A549 (cell line): ENCODE measurements around the gene TBL1Y. TPM values are rescaled to one million over a fixed set of nuclear protein-coding genes. Genes with fewer than 3 reads are reported as not detected.
"Not testable (repeated sequence)": the region's sequence is repeated elsewhere in the genome, so short reads cannot be mapped to it uniquely, and the experiment has no call there.

ENCODE experiments used
- ATAC-seq, 2 experiments: fragments of 200-7000 bp in 1 of 2; fragments of >200 bp in 1 of 2; cut with Nextera tagmentation in 1 of 2; cut with Tn5 transposase in 1 of 2; 3 replicates each; pipeline versions ENCODE4 v1.8.0 to v1.9.1; 2018 to 2020; ENCODE audit warnings: mild to moderate bottlenecking in 1 of 2, moderate library complexity in 1 of 2
- CTCF ChIA-PET: fragments of 300-600 bp; sonication (Branson Sonifier 250); formaldehyde crosslinking; extraction: SDS; loops from one replicate; lab custom pipeline; 2021; ENCODE audit warnings: antibody characterized with exemption, inconsistent platforms; lab: Yijun Ruan, JAX
- POLR2A ChIA-PET: fragments of 350-600 bp; formaldehyde crosslinking; extraction: SDS; loops from one replicate; lab custom pipeline; 2021; ENCODE audit warnings: antibody characterized with exemption, inconsistent platforms; lab: Yijun Ruan, JAX
- DNase-seq, 2 experiments: peaks; one replicate each; pipeline versions ENCODE4 v3.0.0 to v3.0.0-alpha.2; 2011 to 2016; ENCODE audit warnings: low read depth in 1 of 2, low spot score in 1 of 2
- FAIRE-seq: peaks from 2 replicates; lab custom pipeline; 2011; peaks lifted over from hg19 to GRCh38; lab: Jason Lieb, UNC
- H3K27ac ChIP-seq, 2 experiments: fragments of >200 bp; sonication (Bioruptor Twin); formaldehyde crosslinking; 3 replicates each; pipeline ENCODE4 v1.5.1; 2016 to 2017
- H3K4me1 ChIP-seq: fragments of >200 bp; sonication (Bioruptor Twin); formaldehyde crosslinking; 3 replicates; pipeline ENCODE4 v1.6.1; 2016
- H3K4me2 ChIP-seq: fragments of >200 bp; sonication (Bioruptor Twin); formaldehyde crosslinking; 3 replicates; pipeline ENCODE4 v1.6.1; 2016
- H3K4me3 ChIP-seq: fragments of >200 bp; sonication (Bioruptor Twin); formaldehyde crosslinking; 3 replicates; pipeline ENCODE4 v1.5.1; 2016
- H3K9me3 ChIP-seq: fragments of >200 bp; sonication (Bioruptor Twin); formaldehyde crosslinking; 3 replicates; pipeline ENCODE4 v1.6.1; 2016
- BCL3 ChIP-seq: fragments of >200 bp; sonication (Bioruptor Twin); formaldehyde crosslinking; IDR thresholded peaks from 3 replicates; pipeline ENCODE4 v1.6.1; 2016
- CHD2 ChIP-seq: fragments of 150-350 bp; IDR thresholded peaks from 2 replicates; pipeline ENCODE4 v1.6.1; 2014; ENCODE audit warnings: low read length; ENCODE audit not compliant: partially characterized antibody
- EP300 ChIP-seq, 2 experiments: fragments of >200 bp; sonication (Bioruptor Twin); formaldehyde crosslinking; IDR thresholded peaks; 2 replicates in 1 of 2; 3 replicates in 1 of 2; pipeline ENCODE4 v1.6.1; 2016 to 2017
- FOSB ChIP-seq: fragments of 250-450 bp; sonication (Bioruptor Pico); IDR thresholded peaks from 2 replicates; pipeline ENCODE4 v1.5.0; 2020; ENCODE audit warnings: mild to moderate bottlenecking, moderate library complexity
- FOSL2 ChIP-seq, 2 experiments: fragments of 450-650 bp in 1 of 2; fragments of >200 bp in 1 of 2; sonication (Bioruptor Twin) in 1 of 2; formaldehyde crosslinking; IDR thresholded peaks; 2 replicates each; pipeline versions ENCODE4 v1.5.0 to v1.6.1; 2016 to 2020; ENCODE audit warnings: mild to moderate bottlenecking in 1 of 2, moderate library complexity in 1 of 2
- HEYL ChIP-seq: fragments of 250-450 bp; sonication (Bioruptor Pico); IDR thresholded peaks from 2 replicates; pipeline ENCODE4 v1.8.0; 2021; ENCODE audit warnings: mild to moderate bottlenecking, moderate library complexity
- HOXA7 ChIP-seq: fragments of 250-450 bp; sonication (Bioruptor Pico); IDR thresholded peaks from 2 replicates; pipeline ENCODE4 v1.5.0; 2020; ENCODE audit warnings: mild to moderate bottlenecking, moderate library complexity
- MAFK ChIP-seq: fragments of 450-650 bp; IDR thresholded peaks from 2 replicates; pipeline ENCODE4 v1.6.1; 2014; ENCODE audit not compliant: partially characterized antibody
- MAZ ChIP-seq: fragments of 150-350 bp; IDR thresholded peaks from 2 replicates; pipeline ENCODE4 v1.6.1; 2014; ENCODE audit warnings: antibody characterized with exemption, low read depth, low read length, borderline replicate concordance
- RAD21 ChIP-seq, 2 experiments: fragments of >200 bp in 1 of 2; sonication (Bioruptor Twin) in 1 of 2; formaldehyde crosslinking in 1 of 2; IDR thresholded peaks in 1 of 2; conservative IDR thresholded peaks in 1 of 2; 2 replicates in 1 of 2; 3 replicates in 1 of 2; pipeline ENCODE4 v1.6.1; 2012 to 2018; ENCODE audit warnings: inconsistent platforms in 1 of 2
- RNF2 ChIP-seq: fragments of 200-600 bp; sonication (generic); IDR thresholded peaks from 2 replicates; pipeline ENCODE4 v1.6.1; 2016; ENCODE audit warnings: low read depth, mild to moderate bottlenecking, antibody characterized with exemption, moderate library complexity, borderline replicate concordance
- SREBF2 ChIP-seq: fragments of 450-650 bp; IDR thresholded peaks from 2 replicates; pipeline ENCODE4 v1.6.1; 2014; ENCODE audit warnings: mild to moderate bottlenecking, moderate library complexity
- TP53 ChIP-seq: fragments of 250-450 bp; sonication (Bioruptor Pico); IDR thresholded peaks from 2 replicates; pipeline ENCODE4 v1.5.0; 2021; ENCODE audit warnings: mild to moderate bottlenecking, moderate library complexity
- WGBS: methylation state at CpG from one replicate; pipeline ENCODE4 v1.1.6; 2017; ENCODE audit errors: missing lambda C conversion rate; 5-methylcytosine and 5-hydroxymethylcytosine counted together
- polyA plus RNA-seq, 4 experiments: library from polyadenylated mRNA; depleted of rRNA in 3 of 4; stranded (reverse); fragments of >200 nt; fragmentation: RNase III in 1 of 4; extraction: RNeasy Plus Mini Kit Qiagen cat#74134 plus additional on column Dnase treatment in 1 of 4; gene quantifications; 2 replicates in 3 of 4; 3 replicates in 1 of 4; pipeline ENCODE4 v1.2.3, GENCODE V29; 2011 to 2017
- TF ChIP-seq, protein P1 (sequence below): fragments of >200 bp; sonication (Bioruptor Twin); formaldehyde crosslinking; IDR thresholded peaks from 3 replicates; pipeline ENCODE4 v1.5.1; 2016
- TF ChIP-seq, protein P2 (sequence below): fragments of 250-450 bp; sonication (Bioruptor Pico); IDR thresholded peaks from 2 replicates; pipeline ENCODE4 v1.5.0; 2021; ENCODE audit warnings: mild to moderate bottlenecking, moderate library complexity, borderline replicate concordance
- TF ChIP-seq, protein P3 (sequence below): IDR thresholded peaks from 2 replicates; pipeline ENCODE4 v1.6.1; 2012; ENCODE audit warnings: low read depth, borderline replicate concordance

Gene TBL1Y
- polyA plus RNA-seq, 2 of the 4 experiments (the other 2 are of a cell fraction): not detected

DNA sequence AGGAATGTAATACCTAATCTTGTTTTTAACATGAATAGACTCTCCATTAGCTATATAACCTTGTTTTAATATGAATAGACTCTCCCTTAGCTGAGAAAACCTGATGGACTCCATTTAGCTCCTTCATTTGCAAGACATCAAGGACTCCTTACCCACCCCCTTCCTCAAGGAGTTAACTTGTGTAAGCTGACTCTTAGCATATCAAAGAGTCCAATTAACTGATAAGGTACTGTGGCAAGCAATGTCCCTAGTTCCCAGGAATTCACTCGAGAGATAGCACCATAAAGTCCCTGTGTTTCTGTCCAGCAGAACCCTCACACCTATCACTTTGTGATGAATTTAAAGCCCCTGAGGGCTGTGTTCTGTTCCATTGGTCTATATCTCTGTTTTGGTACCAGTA lies 15.3 kb upstream of the TBL1Y start:
- no peak for FAIRE-seq
- 0% methylated on average over 1 of the region's 1 CpG for WGBS
- no peaks in the 10 kb centered on the region for H3K9me3 ChIP-seq
- H3K4me2 ChIP-seq: no peak overlapping the region
- POLR2A ChIA-PET: no interaction called here
- ATAC-seq: no peak
- CTCF ChIA-PET: no interaction called here
- H3K4me3 ChIP-seq: no peak overlapping the region
- no peak overlapping the region for H3K27ac ChIP-seq
- no peaks in the 10 kb centered on the region for H3K4me1 ChIP-seq
- DNase-seq: no peak
- no peak for TF ChIP-seq RNF2
- no peak for TF ChIP-seq SREBF2

DNA sequence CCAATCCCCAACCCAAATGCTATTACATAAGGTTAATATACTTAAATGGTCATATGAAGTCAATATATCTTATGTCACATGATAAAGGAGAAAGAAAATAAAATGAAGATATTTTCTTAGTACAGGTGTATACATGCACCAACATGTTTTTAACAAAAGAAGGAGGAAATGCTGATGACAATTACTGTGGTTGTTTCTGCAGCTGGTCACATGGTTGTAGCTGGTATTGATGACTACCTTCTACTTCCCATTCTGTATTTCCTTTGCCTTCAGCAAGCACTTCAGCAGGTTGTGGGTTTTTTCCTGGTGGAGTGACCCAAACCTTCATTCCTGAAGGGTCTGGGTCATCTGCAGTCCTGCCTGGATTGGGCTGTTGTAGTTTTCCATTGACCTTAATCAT lies 8.4 kb upstream of the TBL1Y start:
- FAIRE-seq, H3K4me1 ChIP-seq, H3K27ac ChIP-seq, CTCF ChIA-PET, H3K4me2 ChIP-seq, H3K4me3 ChIP-seq, POLR2A ChIA-PET, DNase-seq, ATAC-seq, H3K9me3 ChIP-seq: not testable (repeated sequence)

DNA sequence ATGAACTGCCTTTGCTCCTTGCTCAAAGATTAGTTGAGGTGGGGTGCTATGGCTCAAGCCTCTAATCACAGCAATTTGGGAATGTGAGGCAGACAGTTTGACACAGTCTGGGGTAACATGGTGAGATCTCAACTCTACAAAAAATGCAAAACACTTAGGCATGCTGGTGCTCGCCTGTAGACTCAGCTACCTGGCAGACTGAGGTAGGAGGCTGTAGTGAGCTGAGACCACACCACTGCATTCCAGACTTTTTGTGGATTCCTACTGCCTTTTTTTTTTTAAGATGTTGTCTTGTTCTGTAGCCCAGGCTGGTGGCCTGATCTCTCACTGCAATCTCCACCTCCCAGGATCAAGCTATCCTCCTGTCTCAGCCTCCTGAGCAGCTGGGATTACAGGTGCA lies 2.9 kb upstream of the TBL1Y start:
- DNase-seq (no peak), FAIRE-seq (no peak), ATAC-seq (no peak)
- Histone ChIP-seq H3K4me3 (no peak overlapping the region), H3K4me1 (no peaks in the 10 kb centered on the region), H3K9me3 (no peaks in the 10 kb centered on the region), H3K4me2 (no peak overlapping the region), H3K27ac (no peak overlapping the region)
- 0% methylated on average over 1 of the region's 1 CpG for WGBS
- CTCF ChIA-PET: no interaction called here
- POLR2A ChIA-PET: no interaction called here
- no peak for TF ChIP-seq FOSB (CRISPR knock-in tag)
- TF ChIP-seq, protein P1, sequence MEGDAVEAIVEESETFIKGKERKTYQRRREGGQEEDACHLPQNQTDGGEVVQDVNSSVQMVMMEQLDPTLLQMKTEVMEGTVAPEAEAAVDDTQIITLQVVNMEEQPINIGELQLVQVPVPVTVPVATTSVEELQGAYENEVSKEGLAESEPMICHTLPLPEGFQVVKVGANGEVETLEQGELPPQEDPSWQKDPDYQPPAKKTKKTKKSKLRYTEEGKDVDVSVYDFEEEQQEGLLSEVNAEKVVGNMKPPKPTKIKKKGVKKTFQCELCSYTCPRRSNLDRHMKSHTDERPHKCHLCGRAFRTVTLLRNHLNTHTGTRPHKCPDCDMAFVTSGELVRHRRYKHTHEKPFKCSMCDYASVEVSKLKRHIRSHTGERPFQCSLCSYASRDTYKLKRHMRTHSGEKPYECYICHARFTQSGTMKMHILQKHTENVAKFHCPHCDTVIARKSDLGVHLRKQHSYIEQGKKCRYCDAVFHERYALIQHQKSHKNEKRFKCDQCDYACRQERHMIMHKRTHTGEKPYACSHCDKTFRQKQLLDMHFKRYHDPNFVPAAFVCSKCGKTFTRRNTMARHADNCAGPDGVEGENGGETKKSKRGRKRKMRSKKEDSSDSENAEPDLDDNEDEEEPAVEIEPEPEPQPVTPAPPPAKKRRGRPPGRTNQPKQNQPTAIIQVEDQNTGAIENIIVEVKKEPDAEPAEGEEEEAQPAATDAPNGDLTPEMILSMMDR: no peak
- no peak for TF ChIP-seq HEYL (CRISPR knock-in tag)
- TF ChIP-seq, protein P2, sequence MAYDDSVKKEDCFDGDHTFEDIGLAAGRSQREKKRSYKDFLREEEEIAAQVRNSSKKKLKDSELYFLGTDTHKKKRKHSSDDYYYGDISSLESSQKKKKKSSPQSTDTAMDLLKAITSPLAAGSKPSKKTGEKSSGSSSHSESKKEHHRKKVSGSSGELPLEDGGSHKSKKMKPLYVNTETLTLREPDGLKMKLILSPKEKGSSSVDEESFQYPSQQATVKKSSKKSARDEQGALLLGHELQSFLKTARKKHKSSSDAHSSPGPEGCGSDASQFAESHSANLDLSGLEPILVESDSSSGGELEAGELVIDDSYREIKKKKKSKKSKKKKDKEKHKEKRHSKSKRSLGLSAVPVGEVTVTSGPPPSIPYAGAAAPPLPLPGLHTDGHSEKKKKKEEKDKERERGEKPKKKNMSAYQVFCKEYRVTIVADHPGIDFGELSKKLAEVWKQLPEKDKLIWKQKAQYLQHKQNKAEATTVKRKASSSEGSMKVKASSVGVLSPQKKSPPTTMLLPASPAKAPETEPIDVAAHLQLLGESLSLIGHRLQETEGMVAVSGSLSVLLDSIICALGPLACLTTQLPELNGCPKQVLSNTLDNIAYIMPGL (CRISPR knock-in tag): no peak
- no peak for TF ChIP-seq HOXA7 (CRISPR knock-in tag)
- TF ChIP-seq, protein P3, sequence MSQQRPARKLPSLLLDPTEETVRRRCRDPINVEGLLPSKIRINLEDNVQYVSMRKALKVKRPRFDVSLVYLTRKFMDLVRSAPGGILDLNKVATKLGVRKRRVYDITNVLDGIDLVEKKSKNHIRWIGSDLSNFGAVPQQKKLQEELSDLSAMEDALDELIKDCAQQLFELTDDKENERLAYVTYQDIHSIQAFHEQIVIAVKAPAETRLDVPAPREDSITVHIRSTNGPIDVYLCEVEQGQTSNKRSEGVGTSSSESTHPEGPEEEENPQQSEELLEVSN: no peak
- no peak for TF ChIP-seq RAD21 (conservative IDR thresholded peaks at IDR 0.05 in 1 of 2, IDR thresholded peaks at IDR 0.05 in 1 of 2)
- no peak for TF ChIP-seq MAFK
- TF ChIP-seq FOSL2 (IDR thresholded peaks at IDR 0.05): no peak
- no peak for TF ChIP-seq FOSL2 (CRISPR knock-in tag; IDR thresholded peaks at IDR 0.05)
- TF ChIP-seq MAZ: no peak
- no peak for TF ChIP-seq CHD2
- TF ChIP-seq TP53: no peak
- TF ChIP-seq BCL3: no peak
- TF ChIP-seq EP300 (IDR thresholded peaks at IDR 0.05): no peak

- POLR2A ChIA-PET, DNase-seq, ATAC-seq, H3K27ac ChIP-seq, FAIRE-seq, H3K4me1 ChIP-seq, H3K4me3 ChIP-seq, H3K4me2 ChIP-seq, H3K9me3 ChIP-seq, CTCF ChIA-PET: not testable (repeated sequence)
- WGBS: 60% methylated on average over 3 of the region's 6 CpGs
These were observed 2.5 kb upstream of the TBL1Y start for GRCh38 chrY:6908021-6908420.
